ENCODE measurements around the gene RBFOX2. TPM values are rescaled to one million over a fixed set of nuclear protein-coding genes. Genes with fewer than 3 reads are reported as not detected.
A peak's percentile ranks its signal among the peaks of the same experiment; 100 is the strongest.

RBFOX2 gene
- total and polyA plus RNA-seq, 12 donors: 15.7 to 86.6 (median 69.8) TPM

GRCh38 chr22:35970616-35971455, 57.8 kb downstream of the RBFOX2 start:
- intact Hi-C loops (cut with DNase I): no loop called here
- H3K4me1 ChIP-seq (replicated peaks in 1 of 2): peaks cover 4 to 61% of the 10 kb centered on the region in 2 donors

DNA sequence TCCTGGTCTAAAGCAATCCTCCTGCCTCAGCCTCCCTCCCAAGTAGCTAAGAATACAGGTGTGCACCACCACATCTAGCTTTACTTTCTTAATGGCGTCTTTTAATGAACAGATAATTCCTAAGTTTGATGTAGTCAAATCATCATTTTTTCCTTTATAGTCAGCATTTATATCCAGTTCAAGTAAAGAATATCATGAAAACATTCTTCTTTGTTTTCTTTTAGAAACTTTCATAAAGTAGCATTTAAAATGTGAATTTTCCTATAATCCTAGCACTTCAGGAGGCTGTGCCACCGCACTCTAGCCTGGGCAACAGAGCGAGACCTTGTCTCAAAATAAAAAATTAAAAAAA, 61.6 kb downstream of the RBFOX2 start:
- H3K27ac ChIP-seq: no peak overlapping the region
- no peaks in the 10 kb centered on the region for H3K36me3 ChIP-seq (replicated peaks in 1 of 2)
- TF ChIP-seq POLR2A (IDR thresholded peaks at IDR 0.05) (no peak), CTCF (IDR thresholded peaks at IDR 0.05) (no peak)
- no peaks in the 10 kb centered on the region for H3K9me3 ChIP-seq (replicated peaks in 1 of 3)
- H3K4me3 ChIP-seq: no peak overlapping the region
- H3K4me1 ChIP-seq (replicated peaks in 1 of 2): peaks cover 4 to 59% of the 10 kb centered on the region in 2 donors
- WGBS, 4 donors: 94 to 96% (median 96%) methylated on average over 3 of the region's 3 CpGs
- intact Hi-C loops (cut with DNase I): loop anchor here in 1 of 2 donors (10.0 kb wide), 1 partner anchor 58 kb away; the partner anchor contains the start of gene RBFOX2
- no peaks in the 10 kb centered on the region for H3K27me3 ChIP-seq
- no peak for DNase-seq

More at GRCh38 chr22:35970616-35971455, 57.8 kb downstream of the RBFOX2 start:
- DNase-seq: no peak
- Histone ChIP-seq H3K36me3 (replicated peaks in 1 of 2) (no peaks in the 10 kb centered on the region), H3K4me3 (no peak overlapping the region), H3K9me3 (replicated peaks in 1 of 3) (no peaks in the 10 kb centered on the region), H3K27ac (peak overlapping the region in 1 of 5 donors; percentile 48), H3K27me3 (no peaks in the 10 kb centered on the region)
- TF ChIP-seq CTCF (IDR thresholded peaks at IDR 0.05): no peak
- TF ChIP-seq POLR2A (IDR thresholded peaks at IDR 0.05): no peak
- whole genome bisulfite sequencing, 4 donors: 82 to 88% (median 83%) methylated on average over 4 of the region's 4 CpGs

DNA sequence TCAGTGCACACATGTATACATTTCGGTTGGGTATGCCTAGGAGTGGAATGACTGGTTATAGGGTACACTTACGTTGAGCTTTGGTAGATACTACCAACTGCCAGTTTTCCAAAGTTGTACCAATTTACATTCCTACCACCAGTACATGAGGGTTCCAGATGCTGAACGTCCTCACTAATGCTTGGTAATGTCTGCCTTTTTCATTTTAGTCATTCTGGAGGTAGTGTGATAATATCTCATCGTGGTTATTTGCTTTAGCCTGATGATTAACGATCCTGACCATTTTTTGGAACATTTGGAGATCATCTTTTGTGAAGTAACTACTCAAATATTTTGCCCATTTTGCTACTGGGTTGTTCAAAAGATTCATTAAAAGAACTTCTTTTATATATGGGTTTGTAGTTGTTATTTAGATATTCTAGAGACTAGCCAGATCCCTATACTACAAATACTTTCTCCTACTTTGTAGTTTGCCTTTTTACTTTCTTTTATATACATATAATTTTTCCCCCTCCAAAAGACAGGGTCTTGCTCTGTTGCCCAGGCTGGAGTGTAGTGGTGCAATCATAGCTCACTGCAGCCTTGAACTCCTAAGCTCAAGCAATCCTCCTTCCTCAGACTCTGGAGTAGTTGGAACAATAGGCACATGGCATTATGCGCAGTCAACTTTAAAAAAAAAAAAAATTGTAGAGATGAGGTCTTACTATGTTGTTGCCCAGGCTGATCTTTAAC, 62.1 kb downstream of the RBFOX2 start:
- Histone ChIP-seq H3K4me3 (no peak overlapping the region), H3K27me3 (no peaks in the 10 kb centered on the region), H3K4me1 (replicated peaks in 1 of 2) (peaks cover 4 to 59% of the 10 kb centered on the region in 2 donors), H3K27ac (no peak overlapping the region), H3K9me3 (replicated peaks in 1 of 3) (no peaks in the 10 kb centered on the region), H3K36me3 (replicated peaks in 1 of 2) (no peaks in the 10 kb centered on the region)
- TF ChIP-seq CTCF (IDR thresholded peaks at IDR 0.05): no peak
- no peak for TF ChIP-seq POLR2A (IDR thresholded peaks at IDR 0.05)
- intact Hi-C loops (cut with DNase I): loop anchor here in 1 of 2 donors (10.0 kb wide), 1 partner anchor 58 kb away; the partner anchor contains the start of gene RBFOX2
- 74 to 85% (median 80%) methylated on average over 6 of the region's 6 CpGs for WGBS, 4 donors
- no peak for DNase-seq

DNA sequence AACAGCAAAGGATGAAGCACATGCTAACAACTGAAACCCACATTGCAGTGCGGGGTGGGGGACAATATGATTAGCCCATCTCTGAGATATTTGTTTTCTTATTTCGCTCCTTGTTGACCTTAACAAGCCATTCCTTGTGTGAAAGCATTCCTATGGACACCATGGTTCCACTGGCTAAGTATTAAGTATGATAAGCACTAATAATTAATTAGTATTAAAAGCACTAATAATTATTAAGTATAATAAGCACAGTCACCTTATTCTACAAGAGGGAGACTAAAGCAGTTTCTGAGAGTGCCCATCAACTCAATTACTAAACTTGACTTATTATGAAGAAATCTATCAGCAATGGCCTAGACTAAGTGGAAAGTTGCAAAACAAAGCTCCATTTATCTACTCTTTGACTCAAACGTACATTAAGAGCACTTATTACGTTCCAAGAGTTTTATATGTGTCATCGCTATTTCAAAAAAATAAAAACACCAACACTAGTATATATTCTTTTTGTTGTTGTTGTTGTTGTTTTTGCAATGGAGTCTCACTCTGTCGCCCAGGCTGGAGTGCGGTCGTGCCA, 65.3 kb downstream of the RBFOX2 start:
- no peak for TF ChIP-seq CTCF (IDR thresholded peaks at IDR 0.05)
- no peak for TF ChIP-seq POLR2A (IDR thresholded peaks at IDR 0.05)
- DNase-seq: no peak
- H3K4me3 ChIP-seq: no peak overlapping the region
- 87 to 89% (median 87%) methylated on average over 8 of the region's 8 CpGs for WGBS, 4 donors
- peaks cover 4 to 68% of the 10 kb centered on the region in 2 donors for H3K4me1 ChIP-seq (replicated peaks in 1 of 2)
- intact Hi-C loops (cut with DNase I): loop anchor here in 1 of 2 donors (10.0 kb wide), 1 partner anchor 61 kb away; the partner anchor contains the start of gene RBFOX2
- H3K27ac ChIP-seq: no peak overlapping the region
- no peaks in the 10 kb centered on the region for H3K36me3 ChIP-seq (replicated peaks in 1 of 2)
- no peaks in the 10 kb centered on the region for H3K27me3 ChIP-seq
- no peaks in the 10 kb centered on the region for H3K9me3 ChIP-seq (replicated peaks in 1 of 3)

Data from adrenal gland (tissue), 12 donors.